HCT116 (cell line): ENCODE results near the gene CCDC192. TPM values are rescaled to one million over a fixed set of nuclear protein-coding genes. Genes with fewer than 3 reads are reported as not detected.

ENCODE experiments used
- ATAC-seq: fragments of 200-7000 bp; cut with Tn5 transposase; 2 replicates; pipeline ENCODE4 v1.9.1; 2020; ENCODE audit warnings: mild to moderate bottlenecking, moderate library complexity
- BruUV-seq: library from RNA; stranded (reverse); fragments of 400-500 nt; replicated peaks from 2 replicates; lab custom pipeline; 2021; lab: Mats Ljungman, UMichigan
- CTCF ChIA-PET: fragments of 300-600 bp; sonication (Branson Sonifier 250); formaldehyde crosslinking; loops from one replicate; lab custom pipeline; 2021; ENCODE audit warnings: antibody characterized with exemption; lab: Charles Lee
- POLR2A ChIA-PET: fragments of 300-600, 350-600 bp; sonication (Branson Sonifier 250); formaldehyde crosslinking; loops from one replicate; lab custom pipeline; 2021; ENCODE audit warnings: antibody characterized with exemption; lab: Charles Lee
- RAD21 ChIA-PET, 2 experiments: fragments of 300-600 bp; sonication (Branson Sonifier 250); formaldehyde crosslinking; loops; one replicate each; lab custom pipeline; 2023; ENCODE audit warnings: low total read pairs in 2 of 2; ENCODE audit not compliant: uncharacterized antibody in 2 of 2, unreplicated experiment in 2 of 2, low non-redundant PET in 1 of 2; lab: Charles Lee
- DNase-seq: peaks from one replicate; pipeline ENCODE4 v3.0.0-alpha.2; 2010; ENCODE audit warnings: low read depth, low spot score
- H2AFZ ChIP-seq: fragments of 200-600 bp; shearing (Covaris generic), sonication (generic); 2 replicates; pipeline ENCODE4 v1.6.1; 2017; ENCODE audit warnings: low read depth, mixed run types, mixed read lengths, antibody characterized with exemption, low read length; ENCODE audit not compliant: poor library complexity, severe bottlenecking
- H3K27ac ChIP-seq: 2 replicates; pipeline ENCODE4 v1.5.1; 2012; ENCODE audit warnings: low read depth, low read length
- H3K27me3 ChIP-seq: fragments of 200-600 bp; sonication (generic); 2 replicates; pipeline ENCODE4 v1.6.1; 2016; ENCODE audit warnings: mixed run types, low read length, mixed read lengths; ENCODE audit not compliant: insufficient read depth
- H3K36me3 ChIP-seq, 2 experiments: fragments of 200-500 bp in 1 of 2; fragments of 200-600 bp in 1 of 2; sonication (Bioruptor generic) in 1 of 2; sonication (generic) in 1 of 2; 2 replicates each; pipeline versions ENCODE4 v1.5.1 to v1.6.1; 2014 to 2016; ENCODE audit warnings: low read length in 2 of 2, inconsistent platforms in 1 of 2, mixed read lengths in 1 of 2, mixed run types in 1 of 2; ENCODE audit not compliant: insufficient read depth in 2 of 2, control insufficient read depth in 1 of 2
- H3K4me1 ChIP-seq, 2 experiments: fragments of 200-600 bp in 1 of 2; sonication (generic) in 1 of 2; 2 replicates each; pipeline versions ENCODE4 v1.5.1 to v1.6.1; 2012 to 2017; ENCODE audit warnings: low read length in 2 of 2, inconsistent platforms in 1 of 2, mild to moderate bottlenecking in 1 of 2, mixed read lengths in 1 of 2, mixed run types in 1 of 2, moderate library complexity in 1 of 2; ENCODE audit not compliant: insufficient read depth in 2 of 2, control insufficient read depth in 1 of 2
- H3K4me2 ChIP-seq: fragments of 200-600 bp; sonication (generic); 2 replicates; pipeline ENCODE4 v1.6.1; 2017; ENCODE audit warnings: mixed run types, low read length, mixed read lengths
- H3K4me3 ChIP-seq, 2 experiments: fragments of 200-600 bp in 1 of 2; sonication (generic) in 1 of 2; replicated peaks in 1 of 2; 2 replicates each; pipeline ENCODE4 v1.5.1; 2011 to 2016; ENCODE audit warnings: low read length in 2 of 2, control low read depth in 1 of 2, low read depth in 1 of 2, mild to moderate bottlenecking in 1 of 2, mixed read lengths in 1 of 2, mixed run types in 1 of 2
- H3K79me2 ChIP-seq: fragments of 200-600 bp; sonication (generic); 2 replicates; pipeline ENCODE4 v1.6.1; 2017; ENCODE audit warnings: mild to moderate bottlenecking, mixed run types, low read length, moderate library complexity, mixed read lengths; ENCODE audit not compliant: insufficient read depth
- H3K9ac ChIP-seq: fragments of 200-600 bp; sonication (generic); 2 replicates; pipeline ENCODE4 v1.6.1; 2016; ENCODE audit warnings: low read length, mixed read lengths
- H3K9me2 ChIP-seq: fragments of 200-600 bp; sonication (generic), shearing (Covaris generic); 2 replicates; pipeline ENCODE4 v1.6.1; 2017; ENCODE audit warnings: mixed run types, mild to moderate bottlenecking, moderate library complexity; ENCODE audit not compliant: insufficient read depth
- H3K9me3 ChIP-seq, 2 experiments: fragments of 200-500 bp in 1 of 2; fragments of 200-600 bp in 1 of 2; sonication (Bioruptor generic) in 1 of 2; sonication (generic) in 1 of 2; 2 replicates each; pipeline ENCODE4 v1.6.1; 2014 to 2017; ENCODE audit warnings: low read length in 2 of 2, mixed read lengths in 2 of 2, inconsistent platforms in 1 of 2, low read depth in 1 of 2, mild to moderate bottlenecking in 1 of 2, mixed run types in 1 of 2, moderate library complexity in 1 of 2; ENCODE audit not compliant: control insufficient read depth in 1 of 2, insufficient read depth in 1 of 2
- H4K20me1 ChIP-seq: fragments of 200-600 bp; sonication (generic), shearing (Covaris generic); 2 replicates; pipeline ENCODE4 v1.6.1; 2017; ENCODE audit warnings: mixed run types, mild to moderate bottlenecking, moderate library complexity; ENCODE audit not compliant: insufficient read depth
- CTCF ChIP-seq, 3 experiments: fragments of 200-600 bp in 1 of 3; sonication (generic) in 1 of 3; IDR thresholded peaks in 2 of 3; conservative IDR thresholded peaks in 1 of 3; 2 replicates each; pipeline ENCODE4 v1.5.1; 2012 to 2017; ENCODE audit warnings: low read depth in 2 of 3, low read length in 2 of 3, antibody characterized with exemption in 1 of 3, borderline replicate concordance in 1 of 3, control low read depth in 1 of 3, mild to moderate bottlenecking in 1 of 3, mixed read lengths in 1 of 3, mixed run types in 1 of 3, moderate library complexity in 1 of 3; ENCODE audit not compliant: insufficient read depth in 1 of 3
- EZH2 ChIP-seq: fragments of 200-600 bp; sonication (generic); IDR thresholded peaks from 2 replicates; pipeline ENCODE4 v1.6.1; 2017; ENCODE audit warnings: antibody characterized with exemption, mixed run types
- POLR2A ChIP-seq: IDR thresholded peaks from 2 replicates; pipeline ENCODE4 v1.7.0; 2011; ENCODE audit warnings: borderline replicate concordance; ENCODE audit not compliant: insufficient read depth, insufficient read length; ENCODE audit errors: extremely low read depth
- RAD21 ChIP-seq: IDR thresholded peaks from 2 replicates; pipeline ENCODE4 v1.6.1; 2012; ENCODE audit warnings: low read depth, mild to moderate bottlenecking
- SRF ChIP-seq: IDR thresholded peaks from 2 replicates; pipeline ENCODE4 v1.6.1; 2012; ENCODE audit warnings: low read depth
- TCF7L2 ChIP-seq: IDR thresholded peaks from 2 replicates; pipeline ENCODE4 v1.7.0; 2011; ENCODE audit warnings: borderline replicate concordance, inconsistent platforms; ENCODE audit not compliant: insufficient read depth, insufficient read length; ENCODE audit errors: extremely low read depth
- ZBTB33 ChIP-seq: IDR thresholded peaks from 2 replicates; pipeline ENCODE4 v1.6.1; 2011; ENCODE audit warnings: mild to moderate bottlenecking, low read length, moderate library complexity; ENCODE audit not compliant: insufficient replicate concordance; ENCODE audit errors: extremely low read depth
- intact Hi-C: fragments of 100-400 bp; cut with micrococcal nuclease; formaldehyde crosslinking; loops from 2 replicates; pipeline ENCODE4 v1.10.0; 2022
- total RNA-seq: library from RNA; stranded (reverse); gene quantifications from one replicate; pipeline ENCODE4 v1.2.1, GENCODE V29; 2021; ENCODE audit not compliant: unreplicated experiment

CCDC192 gene
- total RNA-seq, 1 experiment from 2014 or later, result not detected

GRCh38 chr5:127934791-127935256, 231.6 kb downstream of the CCDC192 start (continued):
- peak; percentile 8 to 28 (median 19); a peak in 2 of 6 replicates for TF ChIP-seq CTCF (IDR thresholded peaks at IDR 0.05 in 2 of 3, conservative IDR thresholded peaks at IDR 0.05 in 1 of 3; ENCODE audit: borderline replicate concordance in 1 of 3, insufficient read depth in 1 of 3, low read depth in 2 of 3, low read length in 2 of 3)
- no peak for TF ChIP-seq POLR2A
- no peak for TF ChIP-seq EZH2

- ChIA-PET POLR2A (no interaction called here), CTCF (interaction anchor here (1.0 kb wide), 1 partner anchor 57 kb away, joined by 3 read pairs; no protein-coding TSS in a partner anchor)
- DNase-seq, result no peak
Measured at GRCh38 chr5:127935398-127935797, 232.2 kb downstream of the CCDC192 start.

More at GRCh38 chr5:127935398-127935797, 232.2 kb downstream of the CCDC192 start:
- peaks cover 5% of the 10 kb centered on the region; the same call in 1 of the 2 replicates for H4K20me1 ChIP-seq
- no peak overlapping the region for H3K27ac ChIP-seq
- no peak overlapping the region for H3K4me3 ChIP-seq
- RAD21 ChIA-PET, result interaction anchor here in 1 of 2 experiments (0.9 kb wide), 1 partner anchor 14 kb away, joined by 3 read pairs; no protein-coding TSS in a partner anchor
- peaks cover 19% of the 10 kb centered on the region; the same call in 1 of the 2 replicates for H3K27me3 ChIP-seq
- peak overlapping the region; percentile 54 for H3K4me2 ChIP-seq
- H3K79me2 ChIP-seq, result no peaks in the 10 kb centered on the region
- ATAC-seq, result no peak
- H3K9me3 ChIP-seq, result no peaks in the 10 kb centered on the region
- intact Hi-C loops, result no loop called here
- no peaks in the 10 kb centered on the region for H3K36me3 ChIP-seq
- TF ChIP-seq EZH2 (no peak), SRF (no peak), ZBTB33 (no peak), TCF7L2 (no peak), RAD21 (no peak)
- TF ChIP-seq, all 23 proteins: peak for 0
- Histone ChIP-seq H2AFZ (no peak overlapping the region), H3K9me2 (no peaks in the 10 kb centered on the region), H3K9ac (no peak overlapping the region), H3K4me1 (peaks cover 36 to 44% of the 10 kb centered on the region in 2 experiments)
- BruUV-seq, result no TSS peak
